GM12801 (cell line): ENCODE data around the gene CALHM6.

Source experiments
- TF ChIP-seq, protein P1 (sequence below): IDR thresholded peaks from one replicate; pipeline ENCODE4 v1.5.1; 2011; ENCODE audit warnings: control low read depth; ENCODE audit not compliant: insufficient read length; ENCODE audit errors: extremely low read depth

The CALHM6 gene

DNA sequence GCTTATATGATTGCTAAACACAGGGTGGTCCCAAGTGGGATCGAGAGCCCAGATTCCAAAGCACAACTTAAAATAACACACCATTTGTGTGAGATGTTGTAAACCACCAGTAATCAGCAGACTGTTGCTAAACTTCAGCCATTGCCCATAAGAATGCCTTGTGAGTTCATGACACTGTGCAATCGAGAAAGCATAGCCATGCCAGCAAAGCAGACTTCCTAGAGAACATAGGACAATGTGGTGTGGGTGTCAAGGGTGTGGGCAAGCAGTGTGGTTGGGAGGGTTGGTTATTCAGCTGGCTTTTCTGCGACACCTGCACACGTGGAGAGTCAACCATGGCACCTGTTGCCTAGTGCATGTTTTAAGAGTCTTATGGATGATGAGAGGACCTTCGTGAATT lies 16.1 kb upstream of the CALHM6 start:
- TF ChIP-seq, protein P1, sequence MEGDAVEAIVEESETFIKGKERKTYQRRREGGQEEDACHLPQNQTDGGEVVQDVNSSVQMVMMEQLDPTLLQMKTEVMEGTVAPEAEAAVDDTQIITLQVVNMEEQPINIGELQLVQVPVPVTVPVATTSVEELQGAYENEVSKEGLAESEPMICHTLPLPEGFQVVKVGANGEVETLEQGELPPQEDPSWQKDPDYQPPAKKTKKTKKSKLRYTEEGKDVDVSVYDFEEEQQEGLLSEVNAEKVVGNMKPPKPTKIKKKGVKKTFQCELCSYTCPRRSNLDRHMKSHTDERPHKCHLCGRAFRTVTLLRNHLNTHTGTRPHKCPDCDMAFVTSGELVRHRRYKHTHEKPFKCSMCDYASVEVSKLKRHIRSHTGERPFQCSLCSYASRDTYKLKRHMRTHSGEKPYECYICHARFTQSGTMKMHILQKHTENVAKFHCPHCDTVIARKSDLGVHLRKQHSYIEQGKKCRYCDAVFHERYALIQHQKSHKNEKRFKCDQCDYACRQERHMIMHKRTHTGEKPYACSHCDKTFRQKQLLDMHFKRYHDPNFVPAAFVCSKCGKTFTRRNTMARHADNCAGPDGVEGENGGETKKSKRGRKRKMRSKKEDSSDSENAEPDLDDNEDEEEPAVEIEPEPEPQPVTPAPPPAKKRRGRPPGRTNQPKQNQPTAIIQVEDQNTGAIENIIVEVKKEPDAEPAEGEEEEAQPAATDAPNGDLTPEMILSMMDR = no peak

DNA sequence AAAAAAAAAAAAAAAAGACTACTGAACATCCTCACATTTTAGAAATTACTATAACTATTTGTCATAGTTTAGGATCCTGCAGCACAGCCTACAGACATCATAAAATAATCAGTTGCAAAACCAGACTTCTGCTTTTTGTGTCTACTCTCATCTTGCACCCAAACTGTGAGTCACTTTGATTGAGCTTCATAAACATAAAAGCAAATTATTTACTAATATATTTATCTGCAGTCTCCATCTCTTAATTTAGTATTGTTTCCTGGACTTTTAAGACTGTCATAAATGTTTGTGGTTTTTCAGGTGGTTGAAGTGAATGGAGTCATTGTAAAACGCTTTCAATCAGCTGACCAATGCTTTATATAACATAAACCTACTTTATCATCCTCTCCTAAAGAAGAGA lies 14.8 kb upstream of the CALHM6 start:
- TF ChIP-seq, protein P1 = no peak

DNA sequence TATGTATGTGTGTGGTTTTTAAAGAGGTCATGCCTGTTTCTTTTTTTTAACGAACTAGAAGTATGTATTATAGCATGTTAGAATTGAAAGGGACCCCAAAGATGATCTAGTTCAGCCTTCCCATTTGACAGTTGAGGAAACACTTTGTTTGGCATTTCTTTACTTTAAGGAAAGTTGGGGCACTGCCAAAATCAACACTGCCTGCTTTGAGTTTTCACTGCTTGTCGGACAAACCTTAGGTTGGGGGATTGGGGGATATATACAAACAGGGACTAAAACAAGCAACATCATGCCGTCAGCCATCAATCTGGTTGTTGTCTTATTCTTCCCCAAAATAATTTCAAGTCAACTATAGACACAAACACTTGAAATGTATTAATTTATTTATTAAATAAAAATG lies 14.1 kb upstream of the CALHM6 start:
- TF ChIP-seq, protein P1 = no peak

DNA sequence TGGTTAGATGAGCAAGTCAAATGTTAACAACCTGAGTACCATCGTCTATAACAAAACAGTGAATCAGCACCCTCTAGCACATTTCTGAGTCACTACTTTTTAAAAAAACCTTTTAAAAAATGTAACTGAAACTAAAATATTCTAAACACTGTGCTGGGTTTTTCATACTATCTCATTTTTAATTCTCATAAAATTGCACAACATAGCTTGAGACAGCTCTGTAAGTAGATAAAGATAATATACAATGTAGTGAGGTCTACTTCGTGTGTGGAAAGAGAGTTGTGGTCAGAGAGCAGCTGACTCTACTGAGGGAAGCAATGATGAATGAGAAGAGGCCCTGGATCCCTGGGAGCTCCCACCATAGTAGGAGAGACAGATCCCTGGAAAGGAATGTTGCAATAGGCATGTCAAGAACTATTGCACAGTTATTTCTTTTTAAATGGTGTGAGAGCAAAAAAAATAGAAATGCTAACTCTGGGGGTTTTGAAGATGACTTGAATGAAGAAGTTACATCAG lies 13.6 kb upstream of the CALHM6 start:
- TF ChIP-seq, protein P1 = no peak

DNA sequence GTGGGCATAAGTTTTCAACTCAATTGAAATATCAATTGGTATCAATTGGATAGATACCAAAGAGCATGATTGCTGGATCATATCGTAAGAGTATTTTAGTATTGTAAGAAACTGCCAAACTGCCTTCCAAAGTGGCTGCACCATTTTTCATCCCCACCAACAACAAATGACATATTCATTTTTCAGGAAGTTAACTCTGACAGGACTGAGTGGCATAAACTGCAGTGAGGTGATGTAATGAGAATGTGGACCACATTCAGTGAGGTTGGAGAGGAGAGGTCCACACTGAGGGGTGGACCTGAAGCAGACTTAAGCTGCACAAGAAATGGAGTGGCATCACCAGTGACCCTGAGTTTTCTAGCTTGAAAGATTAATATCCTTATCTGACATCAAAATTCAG lies 11.6 kb upstream of the CALHM6 start:
- TF ChIP-seq, protein P1 = no peak

DNA sequence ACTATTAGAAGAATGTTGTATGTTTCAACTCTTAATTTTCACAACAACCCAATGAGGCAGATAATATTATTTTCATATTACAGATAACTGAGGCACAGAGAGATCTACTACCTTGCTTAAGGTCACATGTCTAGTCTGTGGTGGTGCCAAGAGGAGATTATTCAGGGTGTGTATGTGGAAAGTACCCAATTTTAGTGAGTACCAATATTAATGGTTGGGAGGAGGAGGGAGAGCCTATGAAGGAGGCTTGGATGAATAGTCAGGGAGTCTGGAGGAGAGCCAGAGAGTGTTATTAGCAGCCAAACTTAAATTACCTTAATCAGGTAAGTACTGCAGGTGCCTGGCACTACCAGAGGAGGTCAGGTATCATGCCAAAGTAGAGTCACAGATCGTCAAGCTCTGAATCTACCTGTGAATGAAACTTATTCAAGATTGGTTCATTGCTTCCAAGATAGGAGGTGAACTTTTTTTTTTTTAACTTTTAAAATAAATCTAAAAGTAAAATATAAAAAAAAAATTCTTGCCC lies 10.9 kb upstream of the CALHM6 start:
- TF ChIP-seq, protein P1 = no peak

DNA sequence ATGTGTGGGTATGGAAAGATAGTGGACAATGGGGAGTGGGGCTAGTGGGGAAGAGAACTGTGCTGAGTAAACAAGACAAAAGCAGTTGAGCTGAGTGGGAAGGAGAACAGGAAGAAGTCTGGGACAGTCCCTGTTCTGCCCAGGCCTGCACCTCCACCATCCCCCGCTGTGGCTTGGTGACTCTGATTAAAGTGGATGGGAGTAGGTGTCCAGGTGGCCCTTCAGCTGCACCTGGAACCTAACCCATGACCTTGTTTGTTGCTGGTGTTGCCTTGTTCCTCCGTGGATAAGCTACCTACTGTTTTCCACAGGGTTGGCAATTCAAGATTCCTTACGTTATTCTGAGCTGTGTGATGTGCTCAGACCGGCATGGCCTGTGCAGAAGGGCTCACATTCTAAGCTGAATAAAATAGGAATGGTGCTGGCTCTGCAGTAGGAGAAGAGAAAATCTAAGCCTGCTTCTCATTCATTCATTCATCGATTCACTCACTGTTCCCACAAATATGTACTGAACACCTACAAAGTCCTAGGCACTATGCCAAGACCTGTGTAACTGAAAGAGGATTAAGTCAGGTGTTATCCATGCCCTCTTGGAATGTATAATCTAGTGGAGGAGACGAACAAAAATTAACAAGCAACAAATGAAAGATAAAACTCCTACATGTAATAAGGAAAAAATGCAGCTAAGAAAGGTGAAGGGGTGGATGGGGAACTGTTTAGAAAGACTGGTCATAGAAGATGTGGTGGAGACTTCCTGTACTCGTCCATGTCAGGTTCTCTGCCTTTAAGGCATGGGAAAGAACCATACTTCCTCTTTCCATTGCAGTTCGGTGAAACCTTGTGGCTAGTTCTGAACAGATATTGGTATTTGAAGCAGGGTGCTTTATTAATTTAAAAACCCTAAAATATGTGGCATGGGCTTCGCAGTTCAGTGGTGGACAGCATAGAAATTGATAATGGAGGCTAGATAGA lies 10.1 kb upstream of the CALHM6 start:
- TF ChIP-seq, protein P1 = no peak
